Activated CD4-positive, CD25-positive, alpha-beta regulatory T cell treated with anti-CD3 and anti-CD28 coated beads, Interleukin-2, amount 50 U/mL, for 16 hours (primary cell): ENCODE results near the gene RTKN.
"Not testable (repeated sequence)": the region's sequence is repeated elsewhere in the genome, so short reads cannot be mapped to it uniquely, and the experiment has no call there.

ENCODE experiments used
- DNase-seq: peaks from one replicate; pipeline ENCODE4 v3.0.0-alpha.2; 2020; ENCODE audit warnings: low read depth, low spot score

Gene RTKN

GRCh38 chr2:74461187-74462053 is 19.7 kb upstream of the RTKN start:
- DNase-seq = no peak

DNA sequence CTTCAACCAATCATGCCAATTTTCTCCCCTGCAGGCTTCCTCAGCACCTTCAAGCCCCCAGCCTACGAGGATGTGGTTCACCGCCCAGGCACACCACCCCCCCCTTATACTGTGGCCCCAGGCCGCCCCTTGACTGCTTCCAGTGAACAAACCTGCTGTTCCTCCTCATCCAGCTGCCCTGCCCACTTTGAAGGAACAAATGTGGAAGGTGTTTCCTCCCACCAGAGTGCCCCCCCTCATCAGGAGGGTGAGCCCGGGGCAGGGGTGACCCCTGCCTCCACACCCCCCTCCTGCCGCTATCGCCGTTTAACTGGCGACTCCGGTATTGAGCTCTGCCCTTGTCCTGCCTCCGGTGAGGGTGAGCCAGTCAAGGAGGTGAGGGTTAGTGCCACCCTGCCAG is 18.4 kb upstream of the RTKN start:
- DNase-seq = not testable (repeated sequence)

DNA sequence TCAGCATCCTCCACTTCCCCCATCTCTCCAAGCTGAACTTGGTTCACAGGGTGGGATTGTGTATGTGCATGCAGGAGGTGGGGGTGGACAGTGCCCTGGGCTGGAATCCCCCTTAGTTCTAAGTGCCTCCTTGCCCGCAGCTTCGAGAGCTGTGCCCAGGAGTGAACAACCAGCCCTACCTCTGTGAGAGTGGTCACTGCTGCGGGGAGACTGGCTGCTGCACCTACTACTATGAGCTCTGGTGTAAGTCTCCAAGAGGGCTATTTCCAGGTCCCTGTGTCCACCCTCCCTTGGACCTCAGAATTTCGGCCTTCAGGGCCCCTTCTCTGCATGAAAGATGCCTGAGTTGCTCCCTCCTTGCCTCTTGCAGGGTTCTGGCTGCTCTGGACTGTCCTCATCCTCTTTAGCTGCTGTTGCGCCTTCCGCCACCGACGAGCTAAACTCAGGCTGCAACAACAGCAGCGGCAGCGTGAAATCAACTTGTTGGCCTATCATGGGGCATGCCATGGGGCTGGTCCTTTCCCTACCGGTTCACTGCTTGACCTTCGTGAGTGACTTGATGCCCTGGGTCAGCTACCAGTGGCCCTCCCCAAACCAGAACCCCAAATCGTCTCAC is 17.9 kb upstream of the RTKN start:
- DNase-seq = not testable (repeated sequence)

GRCh38 chr2:74458938-74459363 is 17.2 kb upstream of the RTKN start:
- no peak for DNase-seq

GRCh38 chr2:74458132-74458937 is 16.6 kb upstream of the RTKN start, which contains the start of gene WBP1:
Gene WBP1, plus strand, starts transcription at chr2:74458438. Its CDS starts 165 bp downstream, at chr2:74458603.
- DNase-seq = peak; percentile 99

GRCh38 chr2:74457549-74458131 is 15.9 kb upstream of the RTKN start:
- peak; percentile 61 for DNase-seq

GRCh38 chr2:74457129-74457548 is 15.4 kb upstream of the RTKN start:
- DNase-seq = no peak

- peak; percentile 95 for DNase-seq
These were observed 13.1 kb upstream of the RTKN start, which contains the start of gene INO80B for GRCh38 chr2:74454654-74455511. Gene INO80B, plus strand, starts transcription at chr2:74455087. Its CDS starts 30 bp downstream, at chr2:74455117.

- no peak for DNase-seq
These were observed 8.9 kb upstream of the RTKN start for GRCh38 chr2:74450570-74451190.

DNA sequence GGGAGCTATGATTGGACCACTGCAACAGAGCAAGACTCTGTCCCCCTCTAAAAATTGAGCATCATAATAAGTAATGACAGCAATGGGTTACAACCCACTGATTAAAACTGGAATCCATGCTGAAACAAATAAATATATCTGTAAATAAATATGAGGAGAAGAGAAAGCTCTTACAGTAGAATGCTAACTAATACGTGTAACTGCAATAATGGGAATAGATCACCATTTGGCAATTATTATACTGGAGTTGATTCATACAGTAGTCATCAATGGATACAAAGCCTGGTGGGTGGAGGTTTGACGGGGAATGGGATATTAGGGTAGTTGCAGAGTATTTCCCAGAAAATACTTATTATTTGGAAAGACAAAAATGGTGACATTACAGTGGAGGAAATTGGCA is 7.0 kb upstream of the RTKN start:
- no peak for DNase-seq

DNA sequence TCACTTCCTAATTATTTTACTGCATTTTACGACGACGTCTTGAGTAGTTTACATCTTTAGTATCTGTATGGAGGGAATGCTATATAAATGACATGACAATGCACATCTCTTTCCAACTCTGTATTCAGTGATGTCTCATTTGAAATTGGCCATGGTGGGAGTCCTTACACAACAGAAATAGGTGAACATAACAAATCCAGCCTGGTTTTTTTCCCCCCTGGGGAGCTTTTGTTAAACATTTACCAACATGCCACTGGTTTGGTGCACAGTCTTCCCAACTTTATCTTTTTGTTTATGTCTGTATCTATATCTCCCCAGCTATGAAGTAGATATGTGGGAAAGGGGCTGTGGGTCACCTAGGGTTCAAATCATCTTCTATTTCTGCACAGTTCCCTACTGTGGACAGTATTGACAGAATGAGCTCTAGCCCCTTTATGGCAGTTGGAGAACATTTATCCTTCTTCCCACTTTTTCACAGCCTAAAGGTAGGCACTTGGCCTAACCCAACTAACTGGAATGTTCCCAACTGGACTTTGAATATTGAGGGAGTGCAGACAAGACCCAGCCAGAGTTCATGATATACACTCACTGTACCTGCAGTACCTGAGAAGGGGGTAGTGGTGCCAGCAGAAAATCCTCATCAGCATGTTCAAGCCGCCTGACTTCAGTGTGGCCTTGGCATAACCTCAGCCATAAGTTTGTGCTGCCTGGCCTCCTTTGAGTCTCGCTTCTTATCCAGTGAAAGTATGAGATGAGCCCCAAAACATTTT is 5.7 kb upstream of the RTKN start:
- no peak for DNase-seq

- no peak for DNase-seq
These were observed 3.0 kb upstream of the RTKN start for GRCh38 chr2:74444498-74445318.

DNA sequence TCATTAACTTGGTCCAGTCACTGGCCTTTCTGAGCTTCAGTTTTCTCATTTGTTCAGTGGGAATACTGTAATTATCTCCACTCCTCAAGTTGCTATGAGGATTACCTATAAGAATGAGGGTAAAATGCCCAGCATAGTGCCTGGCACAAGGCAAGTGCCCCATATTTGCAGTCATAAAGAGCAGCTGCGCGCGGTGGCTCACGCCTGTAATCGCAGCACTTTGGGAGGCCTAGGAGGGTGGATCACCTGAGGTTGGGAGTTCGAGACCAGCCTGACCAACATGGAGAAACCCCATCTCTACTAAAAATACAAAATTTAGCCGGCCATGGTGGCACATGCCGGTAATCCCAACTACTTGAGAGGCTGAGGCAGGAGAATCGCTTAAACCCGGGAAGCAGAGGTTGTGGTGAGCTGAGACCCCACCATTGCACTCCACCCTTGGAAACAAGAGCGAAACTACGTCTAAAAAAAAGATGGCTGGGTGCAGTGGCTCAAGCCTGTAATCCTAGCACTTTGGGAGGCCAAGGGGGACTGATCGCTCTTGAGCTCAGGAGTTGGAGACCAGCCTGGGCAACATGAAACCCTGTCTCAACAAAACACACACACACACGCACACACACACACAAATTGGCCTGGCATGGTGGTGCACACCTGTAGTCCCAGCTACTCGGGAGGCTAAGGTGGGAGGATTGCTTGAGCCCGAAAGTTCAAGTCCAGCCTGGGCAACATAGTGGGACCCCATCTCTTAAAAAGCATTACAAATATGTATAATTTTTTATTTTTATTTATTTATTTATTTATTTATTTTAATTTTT is 953 bp upstream of the RTKN start:
- DNase-seq = not testable (repeated sequence)

DNA sequence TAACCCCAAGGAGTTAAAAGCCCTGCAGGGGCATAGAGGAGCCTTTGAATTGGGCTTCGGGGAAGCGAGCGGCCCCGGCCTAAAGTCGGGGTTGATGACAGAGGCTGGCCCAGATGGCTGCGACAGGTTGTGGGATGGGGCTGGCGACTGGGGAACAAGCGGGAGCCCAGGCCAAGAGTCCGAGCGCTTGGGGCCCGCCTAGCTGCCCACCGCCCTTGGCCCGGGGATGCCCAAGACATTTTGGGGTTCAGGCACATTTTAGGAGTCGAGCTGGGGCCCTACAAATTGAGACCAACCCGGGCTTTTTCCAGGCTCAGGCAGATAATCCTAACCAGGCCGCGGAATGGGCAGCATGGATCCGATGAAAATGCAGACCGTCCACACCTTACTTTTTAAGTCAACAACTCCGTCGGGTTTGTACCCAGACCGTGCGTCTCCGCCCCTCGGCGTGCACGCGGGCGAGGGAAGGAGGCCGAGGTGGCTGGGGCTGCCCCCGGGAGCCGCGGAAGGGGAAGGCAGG is 507 bp downstream of the RTKN start:
- DNase-seq = no peak

DNA sequence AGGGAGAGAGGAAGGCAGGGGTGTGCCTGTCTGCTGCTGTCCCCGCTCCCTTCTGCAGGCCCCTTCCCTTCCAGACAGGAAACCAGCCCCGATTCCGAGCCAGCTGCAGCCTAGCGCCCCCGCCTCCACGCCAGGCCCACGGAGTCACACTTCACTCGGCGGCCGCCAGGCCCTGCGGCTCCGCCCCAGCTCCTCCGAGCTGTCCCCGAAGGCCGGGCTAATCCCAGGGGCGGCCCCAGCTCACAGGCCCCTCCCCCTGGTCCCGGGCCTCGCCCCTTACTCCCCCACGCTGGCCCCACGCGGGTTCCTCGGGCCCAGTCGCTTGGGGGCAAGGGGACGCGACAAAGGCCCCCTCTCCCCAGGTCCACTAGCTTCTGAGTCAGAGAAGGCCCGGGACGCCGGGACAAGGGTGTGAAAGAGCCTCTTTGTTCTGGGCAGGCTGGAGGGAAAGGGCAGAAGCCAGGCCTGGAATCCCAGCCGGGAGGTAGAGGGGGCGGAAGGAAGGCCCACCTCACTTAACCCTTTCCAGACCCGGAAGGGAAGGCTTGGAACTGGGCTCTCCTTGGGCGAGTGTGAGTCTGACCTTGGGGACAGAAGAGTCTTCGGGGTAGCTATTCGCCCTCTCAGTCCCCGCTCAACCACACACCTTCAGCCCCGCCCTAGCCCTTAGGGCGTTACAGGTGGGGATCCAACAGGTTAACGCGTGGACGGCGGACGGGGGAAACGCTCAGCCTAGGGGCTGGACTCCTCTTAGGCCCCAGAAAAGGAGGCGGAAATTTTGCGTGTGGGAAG is 1.2 kb downstream of the RTKN start:
- DNase-seq = no peak

GRCh38 chr2:74439803-74440377 is 1.8 kb downstream of the RTKN start:
- no peak for DNase-seq
